Spinal cord (tissue), 10 donors: ENCODE measurements around the gene COL23A1. TPM values are rescaled to one million over a fixed set of nuclear protein-coding genes. Genes with fewer than 3 reads are reported as not detected.

Experiments
- DNase-seq, 6 donors: peaks; one replicate each; pipeline versions ENCODE4 v3.0.0 to v3.0.0-alpha.2; 2013 to 2015; ENCODE audit warnings: low spot score in 6 of 6, low read depth in 4 of 6
- H3K27ac ChIP-seq: one replicate; pipeline ENCODE4 v1.5.1; 2013; ENCODE audit warnings: low read depth, low read length, control low read depth
- H3K27me3 ChIP-seq: one replicate; pipeline ENCODE4 v1.6.1; 2013; ENCODE audit warnings: low read length; ENCODE audit not compliant: control insufficient read depth, insufficient read depth
- H3K36me3 ChIP-seq: one replicate; pipeline ENCODE4 v1.6.1; 2013; ENCODE audit warnings: low read length; ENCODE audit not compliant: control insufficient read depth, insufficient read depth
- H3K4me1 ChIP-seq: one replicate; pipeline ENCODE4 v1.6.1; 2013; ENCODE audit warnings: low read length; ENCODE audit not compliant: control insufficient read depth, insufficient read depth
- H3K4me3 ChIP-seq: one replicate; pipeline ENCODE4 v1.5.1; 2013; ENCODE audit warnings: low read depth, low read length, control low read depth
- H3K9me3 ChIP-seq: one replicate; pipeline ENCODE4 v1.6.1; 2013; ENCODE audit warnings: low read length; ENCODE audit not compliant: control insufficient read depth, insufficient read depth
- WGBS: methylation state at CpG from one replicate; pipeline ENCODE4 v1.1.5; 2013; ENCODE audit warnings: missing lambda C conversion rate; ENCODE audit not compliant: insufficient coverage; 5-methylcytosine and 5-hydroxymethylcytosine counted together
- polyA plus RNA-seq, 2 donors: library from polyadenylated mRNA; unstranded; fragments of 120-200 nt; gene quantifications; one replicate each; pipeline ENCODE4 v1.2.1, GENCODE V29; 2013; ENCODE audit not compliant: insufficient read length in 2 of 2
- total RNA-seq, 2 donors: library from RNA; depleted of rRNA in 1 of 2; stranded (reverse); fragments of 120-200 nt in 1 of 2; fragments of >200 nt in 1 of 2; gene quantifications; one replicate each; pipeline versions ENCODE4 v1.2.3 to v1.2.4, GENCODE V29; 2013 to 2014
- donor health status: healthy.

The COL23A1 gene
- total and polyA plus RNA-seq, 4 donors: 2.8 to 9.7 (median 8.0) TPM

DNA sequence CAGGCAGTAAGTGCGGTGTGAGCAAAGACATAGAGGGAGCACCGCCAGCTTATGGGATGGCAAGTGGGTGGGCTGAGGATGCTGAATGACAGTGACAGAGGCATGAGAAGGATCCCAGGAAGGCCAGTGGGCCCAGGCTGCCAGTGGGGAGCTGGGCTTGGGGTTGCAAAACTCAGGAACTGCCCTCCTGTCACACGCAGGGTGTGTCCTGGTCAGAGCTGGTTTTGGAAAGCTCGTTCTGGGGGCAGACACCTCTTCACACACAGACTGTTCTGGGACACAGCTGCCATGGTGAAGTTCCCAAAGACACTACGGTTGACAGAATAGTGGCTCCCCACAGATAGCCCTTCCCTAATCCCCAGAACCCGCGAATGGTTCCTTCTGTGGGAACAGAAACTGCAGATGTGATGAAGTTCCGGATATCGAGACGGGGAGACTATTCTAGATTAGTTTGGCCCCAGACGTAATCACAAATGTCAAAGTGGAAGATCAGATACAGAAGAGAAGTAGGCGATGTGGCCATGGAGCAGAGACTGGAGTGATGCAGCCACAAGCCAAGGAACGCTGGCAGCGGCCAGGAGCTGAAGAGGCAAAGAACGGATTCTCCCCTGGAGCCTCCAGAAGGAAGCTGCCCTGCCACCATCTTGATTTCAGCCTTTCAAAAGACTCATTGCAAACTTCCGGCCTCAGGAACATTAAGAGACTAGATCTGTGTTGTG lies 159.0 kb downstream of the COL23A1 start:
- Histone ChIP-seq H3K9me3 (no peaks in the 10 kb centered on the region), H3K36me3 (no peaks in the 10 kb centered on the region)
- 92% methylated on average over 15 of the region's 16 CpGs for WGBS

DNA sequence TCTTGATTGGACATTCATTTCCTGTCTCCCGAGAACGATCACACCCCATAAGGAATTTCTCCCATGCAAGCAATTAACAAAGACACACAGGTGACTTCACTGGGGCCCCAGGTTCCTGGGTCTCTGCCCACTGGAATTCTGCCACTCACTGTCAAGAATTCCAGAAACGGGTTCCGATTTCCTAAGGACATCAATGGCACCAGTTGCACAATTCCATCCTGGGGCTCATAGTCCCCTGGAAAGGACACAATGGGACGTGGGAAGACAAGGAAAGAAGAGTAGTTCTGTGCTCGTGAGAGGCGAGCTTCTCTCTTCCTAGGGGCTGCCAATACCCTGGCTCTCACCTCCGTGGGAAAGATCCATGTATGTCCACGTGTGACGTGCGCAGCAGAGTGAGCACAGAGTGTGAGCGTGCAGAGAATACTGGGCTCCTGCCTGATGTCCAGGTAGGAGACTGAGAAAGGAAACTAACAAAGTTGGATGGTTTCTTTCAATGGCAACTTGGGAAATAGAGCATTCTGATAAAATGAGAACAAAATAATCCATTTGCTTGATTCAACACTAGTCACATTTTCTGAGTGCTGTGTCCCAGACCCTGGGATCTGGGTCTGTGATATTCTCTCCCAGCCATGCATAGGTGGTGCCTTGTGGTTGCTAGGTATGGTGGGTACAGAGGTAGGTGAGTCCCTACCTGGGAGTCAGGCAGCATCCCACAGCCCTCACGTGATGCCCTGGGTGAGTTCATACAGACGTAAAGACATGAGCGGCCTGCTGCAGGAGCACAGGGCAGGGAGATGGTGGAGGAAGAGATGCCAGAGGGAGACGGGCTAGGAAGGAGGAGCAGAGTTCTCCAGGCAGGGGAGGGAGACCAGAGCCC lies 159.8 kb downstream of the COL23A1 start:
- Histone ChIP-seq H3K4me1 (peaks cover 48% of the 10 kb centered on the region), H3K9me3 (no peaks in the 10 kb centered on the region), H3K4me3 (no peak overlapping the region), H3K27me3 (no peaks in the 10 kb centered on the region), H3K36me3 (no peaks in the 10 kb centered on the region), H3K27ac (no peak overlapping the region)
- WGBS: 81% methylated on average over 16 of the region's 16 CpGs
- DNase-seq: no peak

More for the DNA sequence above, 159.0 kb downstream of the COL23A1 start:
- H3K27ac ChIP-seq: no peak overlapping the region
- peaks cover 52% of the 10 kb centered on the region for H3K4me1 ChIP-seq
- H3K4me3 ChIP-seq: no peak overlapping the region
- H3K27me3 ChIP-seq: no peaks in the 10 kb centered on the region
- DNase-seq: no peak

DNA sequence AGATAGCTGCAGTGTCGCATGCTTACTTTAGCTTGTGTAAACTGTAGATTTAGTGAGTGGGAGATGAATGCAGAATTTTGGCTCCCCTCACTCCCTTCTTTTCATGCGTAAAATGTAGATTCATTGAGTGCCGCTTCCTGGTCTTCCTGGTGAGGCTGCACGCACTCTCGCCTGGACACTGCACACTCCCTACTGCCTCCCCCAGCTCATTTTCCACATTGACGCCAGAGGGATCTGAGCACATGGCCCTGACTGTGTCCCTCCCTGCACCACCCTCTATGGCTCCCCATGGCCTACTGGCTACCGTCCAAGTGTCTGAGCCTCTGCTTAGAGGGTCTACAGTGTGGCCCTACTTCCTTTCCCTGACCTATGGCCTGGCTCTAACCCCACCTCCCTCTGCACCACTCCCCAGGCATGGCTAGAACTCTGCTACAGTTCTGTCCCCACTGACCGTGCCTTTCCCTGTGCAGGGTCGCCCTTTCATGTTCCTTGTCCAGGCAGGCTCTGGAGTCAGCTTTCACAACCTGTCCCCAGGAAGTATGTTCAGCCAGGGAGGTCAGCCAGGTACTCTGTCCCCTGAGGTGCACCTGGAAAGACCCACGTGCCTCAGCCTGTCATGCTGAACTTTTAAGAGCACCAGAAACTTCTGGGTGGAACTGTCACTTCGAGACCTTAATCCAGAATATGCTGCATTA lies 160.6 kb downstream of the COL23A1 start:
- peak overlapping the region; percentile 75 for H3K27ac ChIP-seq
- WGBS: 54% methylated on average over 10 of the region's 11 CpGs
- no peaks in the 10 kb centered on the region for H3K9me3 ChIP-seq
- no peaks in the 10 kb centered on the region for H3K27me3 ChIP-seq
- peak in 1 of 6 donors; percentile 31 for DNase-seq
- H3K36me3 ChIP-seq: no peaks in the 10 kb centered on the region
- H3K4me3 ChIP-seq: no peak overlapping the region
- peaks cover 44% of the 10 kb centered on the region for H3K4me1 ChIP-seq

DNA sequence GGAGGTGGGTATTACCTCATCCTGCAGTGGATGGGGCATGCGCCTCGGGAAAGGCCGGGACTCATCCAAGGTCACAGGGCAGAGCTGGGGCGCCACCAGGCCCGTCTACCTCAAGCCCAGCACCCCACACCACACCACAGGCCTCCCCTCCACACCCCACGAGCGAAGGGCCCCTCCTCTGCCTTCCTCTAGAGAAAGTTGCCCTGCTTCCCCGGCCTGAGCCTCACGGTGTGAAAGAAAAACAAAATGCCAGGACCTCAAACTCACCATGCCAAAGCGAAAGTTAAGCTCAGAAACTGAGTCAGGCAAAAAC lies 161.1 kb downstream of the COL23A1 start:
- DNase-seq: no peak
- Histone ChIP-seq H3K27ac (peak overlapping the region; percentile 75), H3K27me3 (no peaks in the 10 kb centered on the region), H3K4me3 (no peak overlapping the region), H3K36me3 (no peaks in the 10 kb centered on the region), H3K4me1 (peaks cover 44% of the 10 kb centered on the region), H3K9me3 (no peaks in the 10 kb centered on the region)
- WGBS: 77% methylated on average over 6 of the region's 10 CpGs

GRCh38 chr5:178428341-178429155 lies 161.6 kb downstream of the COL23A1 start:
- WGBS: 36% methylated on average over 15 of the region's 20 CpGs
- H3K9me3 ChIP-seq: no peaks in the 10 kb centered on the region
- DNase-seq: peak in 5 of 6 donors; percentile 35 to 84 (median 65)
- H3K36me3 ChIP-seq: no peaks in the 10 kb centered on the region
- no peak overlapping the region for H3K4me3 ChIP-seq
- peak overlapping the region; percentile 75 for H3K27ac ChIP-seq
- H3K4me1 ChIP-seq: peaks cover 47% of the 10 kb centered on the region
- H3K27me3 ChIP-seq: no peaks in the 10 kb centered on the region

GRCh38 chr5:178427576-178428197 lies 162.5 kb downstream of the COL23A1 start:
- no peaks in the 10 kb centered on the region for H3K9me3 ChIP-seq
- DNase-seq: peak in 2 of 6 donors; percentile 24 to 33
- H3K36me3 ChIP-seq: no peaks in the 10 kb centered on the region
- H3K27ac ChIP-seq: peak overlapping the region; percentile 75
- peaks cover 44% of the 10 kb centered on the region for H3K4me1 ChIP-seq
- H3K4me3 ChIP-seq: no peak overlapping the region
- WGBS: 56% methylated on average over 3 of the region's 4 CpGs
- H3K27me3 ChIP-seq: no peaks in the 10 kb centered on the region

DNA sequence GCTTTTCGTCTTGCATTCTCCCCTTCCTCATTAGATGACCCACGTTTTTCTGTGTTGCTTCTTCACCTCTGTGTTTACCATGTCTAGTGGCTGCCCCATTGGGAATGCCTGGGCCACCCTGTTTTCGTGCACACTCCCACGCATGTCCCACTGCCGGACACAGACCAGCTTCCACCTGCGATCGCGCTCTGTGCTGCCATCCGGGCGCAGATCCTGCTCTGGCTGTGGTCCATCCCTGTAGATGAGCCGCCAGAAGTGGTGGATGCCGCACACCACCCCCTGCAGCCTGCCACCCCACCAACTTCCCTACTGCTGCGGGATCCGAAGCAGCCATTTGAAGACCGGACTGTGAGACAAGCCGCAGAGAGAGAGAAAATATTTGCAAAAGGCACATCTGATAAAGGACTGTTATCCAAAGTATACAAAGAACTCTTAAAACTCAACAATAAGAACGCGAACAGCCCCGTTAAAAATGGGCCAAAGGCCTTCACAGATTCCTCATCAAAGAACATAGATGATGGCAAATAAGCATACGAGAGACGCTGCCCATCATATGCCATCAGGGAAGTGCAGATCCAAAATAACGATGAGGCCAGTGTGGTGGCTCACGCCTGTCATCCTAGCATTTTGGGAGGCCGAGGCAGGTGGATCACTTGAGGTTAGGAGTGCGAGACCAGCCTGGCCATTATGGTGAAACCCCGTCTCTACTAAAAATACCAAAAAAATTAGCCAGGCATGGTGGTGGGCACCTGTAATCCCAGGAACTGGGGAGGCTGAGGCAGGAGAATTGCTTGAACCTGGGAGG lies 163.7 kb downstream of the COL23A1 start:
- no peaks in the 10 kb centered on the region for H3K27me3 ChIP-seq
- WGBS: 88% methylated on average over 19 of the region's 26 CpGs
- H3K4me3 ChIP-seq: no peak overlapping the region
- no peak overlapping the region for H3K27ac ChIP-seq
- no peak for DNase-seq
- no peaks in the 10 kb centered on the region for H3K9me3 ChIP-seq
- peaks cover 38% of the 10 kb centered on the region for H3K4me1 ChIP-seq
- no peaks in the 10 kb centered on the region for H3K36me3 ChIP-seq

DNA sequence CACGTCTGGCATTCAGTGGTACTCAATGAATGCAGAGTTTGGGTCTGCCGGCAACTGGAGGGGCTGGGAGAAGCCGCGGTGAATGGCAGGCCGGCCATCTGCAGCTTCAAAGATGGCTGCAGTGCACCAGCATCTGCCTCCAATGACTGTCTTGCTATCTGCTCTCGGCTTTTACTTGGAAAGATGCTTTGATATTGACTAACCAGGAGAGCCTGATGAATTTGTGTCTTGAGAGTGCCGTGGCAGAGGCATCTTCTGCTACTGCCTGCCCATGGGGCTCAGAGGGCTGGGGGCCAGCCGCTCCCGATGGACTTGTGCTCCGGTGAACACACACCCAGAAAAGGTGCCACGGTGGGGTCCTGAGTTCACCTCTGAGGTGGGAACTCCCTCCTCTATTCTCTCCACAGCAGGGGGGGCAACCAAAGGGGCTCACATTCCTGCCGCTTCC lies 164.5 kb downstream of the COL23A1 start:
- Histone ChIP-seq H3K27me3 (no peaks in the 10 kb centered on the region), H3K9me3 (no peaks in the 10 kb centered on the region), H3K27ac (no peak overlapping the region), H3K36me3 (no peaks in the 10 kb centered on the region), H3K4me3 (no peak overlapping the region), H3K4me1 (peaks cover 41% of the 10 kb centered on the region)
- WGBS: 98% methylated on average over 7 of the region's 12 CpGs
- DNase-seq: no peak
